ENCODE data around the gene OLFML3.

DNA sequence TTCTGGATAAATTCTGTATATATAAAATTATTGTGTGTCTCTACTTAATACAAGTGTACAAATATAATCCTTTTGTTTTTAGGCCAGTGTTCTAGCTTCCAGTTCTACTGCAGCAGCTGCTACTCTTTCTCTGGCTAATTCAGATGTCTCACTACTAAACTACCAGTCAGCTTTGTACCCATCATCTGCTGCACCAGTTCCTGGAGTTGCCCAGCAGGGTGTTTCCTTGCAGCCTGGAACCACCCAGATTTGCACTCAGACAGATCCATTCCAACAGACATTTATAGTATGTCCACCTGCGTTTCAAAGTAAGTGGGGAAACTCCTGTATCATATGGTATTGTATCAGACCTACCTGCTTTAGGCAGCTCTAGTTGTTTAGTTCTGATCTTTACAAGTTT, 21.3 kb upstream of the OLFML3 start:
- TF ChIP-seq, protein P1, sequence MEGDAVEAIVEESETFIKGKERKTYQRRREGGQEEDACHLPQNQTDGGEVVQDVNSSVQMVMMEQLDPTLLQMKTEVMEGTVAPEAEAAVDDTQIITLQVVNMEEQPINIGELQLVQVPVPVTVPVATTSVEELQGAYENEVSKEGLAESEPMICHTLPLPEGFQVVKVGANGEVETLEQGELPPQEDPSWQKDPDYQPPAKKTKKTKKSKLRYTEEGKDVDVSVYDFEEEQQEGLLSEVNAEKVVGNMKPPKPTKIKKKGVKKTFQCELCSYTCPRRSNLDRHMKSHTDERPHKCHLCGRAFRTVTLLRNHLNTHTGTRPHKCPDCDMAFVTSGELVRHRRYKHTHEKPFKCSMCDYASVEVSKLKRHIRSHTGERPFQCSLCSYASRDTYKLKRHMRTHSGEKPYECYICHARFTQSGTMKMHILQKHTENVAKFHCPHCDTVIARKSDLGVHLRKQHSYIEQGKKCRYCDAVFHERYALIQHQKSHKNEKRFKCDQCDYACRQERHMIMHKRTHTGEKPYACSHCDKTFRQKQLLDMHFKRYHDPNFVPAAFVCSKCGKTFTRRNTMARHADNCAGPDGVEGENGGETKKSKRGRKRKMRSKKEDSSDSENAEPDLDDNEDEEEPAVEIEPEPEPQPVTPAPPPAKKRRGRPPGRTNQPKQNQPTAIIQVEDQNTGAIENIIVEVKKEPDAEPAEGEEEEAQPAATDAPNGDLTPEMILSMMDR (IDR thresholded peaks at IDR 0.05; ENCODE audit: low read depth, low read length) = no peak
- no peak for TF ChIP-seq EZH2phosphoT487 (IDR thresholded peaks at IDR 0.05; ENCODE audit: low read depth)

Data from OCI-LY3 (cell line).